Stimulated activated effector memory CD8-positive, alpha-beta T cell treated with anti-CD3 and anti-CD28 coated beads, Interleukin-12 subunit alpha, Interleukin-12 subunit beta, amount 100 ng/mL, for 72 hours (primary cell): Measurements from ENCODE around the gene KCNJ11.
"Not testable (repeated sequence)": the region's sequence is repeated elsewhere in the genome, so short reads cannot be mapped to it uniquely, and the experiment has no call there.

ENCODE experiments used
- ATAC-seq: fragments of 150-1000 bp; cut with Tn5 transposase; 2 replicates; pipeline ENCODE4 v1.10.0; 2021
- DNase-seq, 2 donors: peaks; one replicate each; pipeline ENCODE4 v3.0.0; 2021 to 2022; ENCODE audit warnings: low spot score in 2 of 2
- H3K27ac Mint-ChIP-seq: one replicate; pipeline ENCODE4 v1.8.0; 2022; ENCODE audit warnings: mild to moderate bottlenecking, mixed read lengths
- H3K36me3 Mint-ChIP-seq: one replicate; pipeline ENCODE4 v1.8.0; 2022; ENCODE audit warnings: mild to moderate bottlenecking, mixed read lengths
- H3K4me1 Mint-ChIP-seq: one replicate; pipeline ENCODE4 v1.8.0; 2022; ENCODE audit warnings: mixed read lengths
- H3K4me3 Mint-ChIP-seq: one replicate; pipeline ENCODE4 v1.8.0; 2022; ENCODE audit warnings: mild to moderate bottlenecking, mixed read lengths
- H3K9me3 Mint-ChIP-seq: one replicate; pipeline ENCODE4 v1.8.0; 2022; ENCODE audit warnings: mixed read lengths

KCNJ11 gene

DNA sequence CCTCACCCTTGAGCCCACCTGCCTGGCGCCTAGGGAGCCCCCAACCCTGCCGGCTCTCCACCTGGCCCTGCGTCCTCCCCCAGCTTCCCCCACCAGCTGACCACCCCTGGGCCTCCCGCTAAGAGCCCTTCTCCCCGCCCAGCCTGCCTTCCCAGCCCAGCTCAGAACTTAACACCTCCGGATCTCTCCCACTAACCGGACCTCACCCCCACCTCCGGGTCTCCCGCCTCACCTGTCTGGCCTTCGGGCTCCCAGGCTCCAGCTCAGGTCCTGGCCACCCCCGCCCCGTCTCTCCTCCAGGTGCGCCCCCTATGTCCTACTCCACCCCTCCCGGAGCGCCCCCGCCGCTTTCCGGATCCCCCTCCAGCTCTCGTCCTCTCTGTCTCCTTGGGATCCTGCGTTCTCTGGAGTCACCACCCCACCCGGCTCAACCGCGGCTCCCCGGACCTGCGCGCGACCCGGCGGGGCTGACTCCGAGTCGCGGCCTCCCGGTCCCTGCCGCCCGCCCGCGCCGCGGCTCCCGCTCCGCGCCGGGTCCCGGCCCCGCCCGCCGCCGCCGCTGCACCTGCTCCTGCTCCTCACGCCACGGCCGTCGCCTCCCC lies at the start of gene KCNJ11:
TSS of gene KCNJ11 (minus strand) at position 51 of the 602 bp plus-strand sequence. CDS start 568 bp downstream, outside the sequence.
- H3K27ac Mint-ChIP-seq = peak within 1 kb of the TSS; percentile 67
- DNase-seq = no peak
- H3K4me1 Mint-ChIP-seq = peaks cover 13% of the 10 kb centered on the region
- H3K9me3 Mint-ChIP-seq = no peaks in the 10 kb centered on the region
- ATAC-seq = peak; percentile 63
- H3K4me3 Mint-ChIP-seq = peak within 1 kb of the TSS; percentile 74
- H3K36me3 Mint-ChIP-seq = peaks cover 6% of the 10 kb centered on the region

DNA sequence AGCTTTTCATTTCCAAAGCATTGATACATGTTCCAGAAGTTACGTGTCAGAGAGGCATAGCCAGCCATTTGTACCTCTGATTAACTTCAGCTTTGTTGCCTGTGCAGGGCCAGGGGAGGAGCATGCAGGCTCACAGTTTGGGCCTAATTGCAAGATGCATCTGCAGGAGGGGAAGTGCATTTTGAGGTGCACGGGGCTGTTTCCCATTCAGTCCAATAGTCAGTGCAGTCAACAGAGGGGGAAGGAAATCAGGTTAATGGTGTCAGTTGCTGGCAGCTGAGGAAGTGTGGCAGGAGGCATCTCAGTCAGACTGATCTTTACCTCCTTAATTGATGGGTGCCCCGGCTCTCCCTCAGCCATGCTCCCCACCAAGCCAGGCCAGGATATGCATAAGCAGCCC lies 48.9 kb upstream of the KCNJ11 start:
- peaks cover 4% of the 10 kb centered on the region for H3K9me3 Mint-ChIP-seq
- H3K4me1 Mint-ChIP-seq = peaks cover 9% of the 10 kb centered on the region

GRCh38 chr11:17434108-17434507 lies 45.6 kb upstream of the KCNJ11 start:
- ATAC-seq = no peak
- DNase-seq = no peak
- Mint-ChIP-seq H3K4me3 (no peak overlapping the region), H3K4me1 (peaks cover under 1% of the 10 kb centered on the region), H3K36me3 (no peaks in the 10 kb centered on the region), H3K27ac (no peak overlapping the region), H3K9me3 (no peaks in the 10 kb centered on the region)

More for the DNA sequence above, 48.9 kb upstream of the KCNJ11 start:
- Mint-ChIP-seq H3K4me3 (no peak overlapping the region), H3K36me3 (no peaks in the 10 kb centered on the region), H3K27ac (no peak overlapping the region)
- ATAC-seq (no peak), DNase-seq (no peak)

GRCh38 chr11:17432002-17432401 lies 43.5 kb upstream of the KCNJ11 start:
- Mint-ChIP-seq H3K36me3 (no peaks in the 10 kb centered on the region), H3K9me3 (no peaks in the 10 kb centered on the region), H3K4me1 (no peaks in the 10 kb centered on the region), H3K4me3 (no peak overlapping the region), H3K27ac (no peak overlapping the region)
- no peak for ATAC-seq
- DNase-seq = no peak

GRCh38 chr11:17431139-17431538 lies 42.7 kb upstream of the KCNJ11 start:
- Mint-ChIP-seq H3K4me3 (no peak overlapping the region), H3K9me3 (no peaks in the 10 kb centered on the region), H3K27ac (no peak overlapping the region), H3K4me1 (no peaks in the 10 kb centered on the region), H3K36me3 (no peaks in the 10 kb centered on the region)
- no peak for DNase-seq
- ATAC-seq = no peak

DNA sequence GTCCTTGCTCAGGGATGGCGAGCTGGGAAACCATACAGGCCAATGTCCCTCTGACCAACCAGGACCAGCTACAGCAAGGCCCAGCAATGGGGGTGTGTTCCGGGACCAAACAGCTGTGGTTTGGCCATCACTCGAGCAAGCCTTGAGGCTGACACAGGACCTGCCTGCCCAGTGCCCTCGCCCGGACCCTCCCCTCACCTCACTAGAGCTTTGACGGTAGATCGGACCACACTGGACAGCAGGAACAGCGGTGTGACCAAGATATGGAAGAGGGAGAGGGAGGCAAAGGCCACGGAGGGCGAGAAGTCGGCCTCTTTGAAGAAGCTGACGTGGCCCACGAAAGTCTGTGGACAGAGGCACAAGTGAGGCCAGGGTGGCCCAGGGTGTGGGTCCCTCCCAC lies 42.2 kb upstream of the KCNJ11 start:
- Mint-ChIP-seq H3K9me3 (no peaks in the 10 kb centered on the region), H3K27ac (no peak overlapping the region), H3K4me3 (no peak overlapping the region), H3K4me1 (no peaks in the 10 kb centered on the region), H3K36me3 (no peaks in the 10 kb centered on the region)
- DNase-seq = no peak
- ATAC-seq = no peak

DNA sequence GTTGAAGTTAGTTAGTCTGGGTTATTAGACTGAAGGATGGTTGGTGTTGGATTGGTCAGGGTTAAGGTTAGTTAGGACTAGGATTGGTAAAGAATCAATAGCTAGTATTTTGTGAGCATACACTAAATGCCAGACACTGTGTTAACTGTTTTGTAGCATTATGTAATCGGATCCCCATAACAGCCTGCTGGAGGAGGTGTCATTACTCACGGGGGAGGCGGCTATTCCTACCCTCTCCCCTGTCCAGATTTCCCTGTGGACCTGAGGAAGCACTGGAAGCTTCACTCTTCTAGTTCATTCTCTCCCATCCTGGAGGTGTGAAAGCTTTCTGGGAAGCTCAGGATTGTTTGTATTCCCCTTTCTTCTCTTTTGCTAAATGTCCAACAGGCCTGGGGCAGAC lies 40.5 kb upstream of the KCNJ11 start:
- Mint-ChIP-seq H3K27ac (no peak overlapping the region), H3K36me3 (no peaks in the 10 kb centered on the region), H3K4me1 (no peaks in the 10 kb centered on the region), H3K9me3 (no peaks in the 10 kb centered on the region), H3K4me3 (no peak overlapping the region)
- DNase-seq = no peak
- ATAC-seq = no peak

DNA sequence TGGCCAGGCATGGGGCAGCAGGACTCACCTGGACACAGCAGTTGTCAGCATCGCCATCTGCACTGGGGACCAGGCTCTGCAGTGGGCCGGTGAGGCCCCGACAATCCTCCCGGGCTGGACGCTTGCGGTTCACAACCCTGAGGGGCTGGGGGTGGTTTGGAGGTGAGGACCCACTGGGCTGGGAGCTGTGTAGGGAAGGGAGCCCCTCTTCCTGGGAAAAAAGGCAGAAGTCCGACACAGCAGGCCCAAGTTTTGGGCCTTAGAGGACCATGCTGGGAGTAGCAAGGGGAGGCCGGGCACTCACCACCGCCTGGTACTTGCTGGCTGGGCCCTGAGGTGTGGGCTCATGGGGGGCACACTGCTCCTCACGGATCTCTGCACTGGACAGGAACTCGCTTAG lies 39.8 kb upstream of the KCNJ11 start:
- Mint-ChIP-seq H3K4me3 (no peak overlapping the region), H3K4me1 (no peaks in the 10 kb centered on the region), H3K27ac (no peak overlapping the region), H3K9me3 (no peaks in the 10 kb centered on the region), H3K36me3 (no peaks in the 10 kb centered on the region)
- ATAC-seq (no peak), DNase-seq (no peak)

DNA sequence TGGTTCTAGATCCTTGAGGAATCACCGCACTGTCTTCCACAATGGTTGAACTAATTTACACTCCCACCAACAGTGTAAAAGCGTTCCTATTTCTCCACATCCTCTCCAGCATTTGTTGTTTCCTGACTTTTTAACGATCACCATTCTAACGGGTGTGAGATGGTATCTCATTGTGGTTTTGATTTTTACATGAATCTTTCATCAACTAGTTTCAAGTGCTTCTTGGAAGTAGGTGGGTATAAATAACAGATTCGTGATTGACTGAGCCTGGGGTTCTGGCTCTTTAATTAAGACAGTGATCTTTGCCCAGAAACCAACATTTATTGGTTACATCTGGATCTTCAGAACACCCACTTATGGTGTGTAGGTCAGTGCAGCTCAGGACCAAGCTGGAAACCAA lies 37.8 kb upstream of the KCNJ11 start:
- not testable (repeated sequence) for H3K9me3 Mint-ChIP-seq, ATAC-seq, DNase-seq, H3K36me3 Mint-ChIP-seq, H3K27ac Mint-ChIP-seq, H3K4me1 Mint-ChIP-seq, H3K4me3 Mint-ChIP-seq

DNA sequence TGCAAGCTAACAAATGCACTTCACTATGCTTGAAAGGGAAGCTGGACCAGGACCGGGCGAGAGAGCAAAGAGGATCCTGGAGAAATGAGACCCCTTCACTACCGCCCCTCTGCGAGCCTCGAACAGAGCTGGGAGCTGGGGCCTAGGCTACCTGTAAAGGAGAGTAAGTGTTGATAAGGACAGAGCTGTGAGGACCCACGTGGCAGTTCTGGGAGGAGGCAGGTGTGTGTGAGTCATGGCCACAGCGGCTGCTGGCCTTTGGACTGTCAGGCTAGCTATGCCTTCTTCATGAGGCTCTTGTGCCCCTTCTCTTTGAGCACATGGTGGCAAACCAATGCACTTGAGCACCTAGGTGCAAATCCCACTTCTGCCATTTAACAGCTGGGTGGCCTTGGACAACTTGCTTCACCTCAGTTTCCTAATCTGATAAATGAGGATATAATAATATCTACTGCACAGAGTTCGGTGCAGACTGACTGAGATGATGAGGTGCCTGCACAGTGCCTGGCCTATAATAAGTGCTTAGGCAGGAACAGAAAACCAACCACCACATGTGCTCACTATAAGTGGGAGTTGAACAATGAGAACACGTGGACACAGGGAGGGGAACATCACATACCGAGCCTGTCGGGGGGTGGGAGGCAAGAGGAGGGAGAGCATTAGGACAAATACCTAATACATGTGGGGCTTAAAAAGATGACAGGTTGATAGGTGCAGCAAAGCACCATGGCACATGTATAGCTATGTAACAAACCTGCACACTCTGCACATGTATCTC lies 35.3 kb upstream of the KCNJ11 start:
- no peaks in the 10 kb centered on the region for H3K36me3 Mint-ChIP-seq
- no peak for ATAC-seq
- no peaks in the 10 kb centered on the region for H3K4me1 Mint-ChIP-seq
- no peak overlapping the region for H3K27ac Mint-ChIP-seq
- no peaks in the 10 kb centered on the region for H3K9me3 Mint-ChIP-seq
- no peak overlapping the region for H3K4me3 Mint-ChIP-seq
- DNase-seq = no peak

- Mint-ChIP-seq H3K4me3 (no peak overlapping the region), H3K9me3 (no peaks in the 10 kb centered on the region), H3K27ac (no peak overlapping the region), H3K4me1 (no peaks in the 10 kb centered on the region), H3K36me3 (no peaks in the 10 kb centered on the region)
- DNase-seq = no peak
- ATAC-seq = no peak
Observed at GRCh38 chr11:17421781-17422180, 33.3 kb upstream of the KCNJ11 start.

- DNase-seq (no peak), ATAC-seq (no peak)
- Mint-ChIP-seq H3K9me3 (no peaks in the 10 kb centered on the region), H3K27ac (no peak overlapping the region), H3K4me3 (no peak overlapping the region), H3K4me1 (no peaks in the 10 kb centered on the region), H3K36me3 (no peaks in the 10 kb centered on the region)
Observed at GRCh38 chr11:17418444-17419081, 30.1 kb upstream of the KCNJ11 start.

- H3K36me3 Mint-ChIP-seq = no peaks in the 10 kb centered on the region
- no peaks in the 10 kb centered on the region for H3K9me3 Mint-ChIP-seq
- no peaks in the 10 kb centered on the region for H3K4me1 Mint-ChIP-seq
- DNase-seq = no peak
- no peak overlapping the region for H3K4me3 Mint-ChIP-seq
- ATAC-seq = no peak
- H3K27ac Mint-ChIP-seq = no peak overlapping the region
Observed at GRCh38 chr11:17416492-17416891, 28.0 kb upstream of the KCNJ11 start.

- DNase-seq (no peak), ATAC-seq (no peak)
- Mint-ChIP-seq H3K36me3 (no peaks in the 10 kb centered on the region), H3K27ac (no peak overlapping the region), H3K4me1 (no peaks in the 10 kb centered on the region), H3K9me3 (no peaks in the 10 kb centered on the region), H3K4me3 (no peak overlapping the region)
Observed at GRCh38 chr11:17415523-17416104, 27.2 kb upstream of the KCNJ11 start.

DNA sequence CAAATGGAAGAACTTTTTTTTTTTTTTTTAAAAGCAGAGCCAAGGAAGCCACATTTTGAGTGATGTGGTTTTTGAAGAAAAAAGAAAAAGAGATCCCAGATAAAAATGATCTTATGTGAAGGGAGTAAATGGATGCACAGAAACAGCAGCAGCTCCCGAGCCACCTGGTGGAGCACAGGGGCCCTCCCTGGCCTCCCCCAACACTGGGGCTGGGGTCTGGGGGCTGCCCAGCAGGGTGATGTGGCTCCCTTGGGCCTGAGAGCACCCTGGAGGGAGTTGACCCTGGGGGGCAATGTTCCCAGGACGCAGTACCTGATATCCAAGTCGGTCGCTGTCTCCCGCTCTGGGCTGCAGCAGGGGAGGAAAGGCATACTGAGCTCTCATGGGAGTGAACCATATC lies 26.5 kb upstream of the KCNJ11 start:
- no peaks in the 10 kb centered on the region for H3K4me1 Mint-ChIP-seq
- no peak for ATAC-seq

More for the DNA sequence above, 26.5 kb upstream of the KCNJ11 start:
- no peak overlapping the region for H3K4me3 Mint-ChIP-seq
- DNase-seq = no peak
- H3K27ac Mint-ChIP-seq = no peak overlapping the region
- H3K36me3 Mint-ChIP-seq = no peaks in the 10 kb centered on the region
- no peaks in the 10 kb centered on the region for H3K9me3 Mint-ChIP-seq
